Measurements from ENCODE around the gene NOP53.
"Not testable (repeated sequence)": the region's sequence is repeated elsewhere in the genome, so short reads cannot be mapped to it uniquely, and the experiment has no call there.

Gene NOP53

DNA sequence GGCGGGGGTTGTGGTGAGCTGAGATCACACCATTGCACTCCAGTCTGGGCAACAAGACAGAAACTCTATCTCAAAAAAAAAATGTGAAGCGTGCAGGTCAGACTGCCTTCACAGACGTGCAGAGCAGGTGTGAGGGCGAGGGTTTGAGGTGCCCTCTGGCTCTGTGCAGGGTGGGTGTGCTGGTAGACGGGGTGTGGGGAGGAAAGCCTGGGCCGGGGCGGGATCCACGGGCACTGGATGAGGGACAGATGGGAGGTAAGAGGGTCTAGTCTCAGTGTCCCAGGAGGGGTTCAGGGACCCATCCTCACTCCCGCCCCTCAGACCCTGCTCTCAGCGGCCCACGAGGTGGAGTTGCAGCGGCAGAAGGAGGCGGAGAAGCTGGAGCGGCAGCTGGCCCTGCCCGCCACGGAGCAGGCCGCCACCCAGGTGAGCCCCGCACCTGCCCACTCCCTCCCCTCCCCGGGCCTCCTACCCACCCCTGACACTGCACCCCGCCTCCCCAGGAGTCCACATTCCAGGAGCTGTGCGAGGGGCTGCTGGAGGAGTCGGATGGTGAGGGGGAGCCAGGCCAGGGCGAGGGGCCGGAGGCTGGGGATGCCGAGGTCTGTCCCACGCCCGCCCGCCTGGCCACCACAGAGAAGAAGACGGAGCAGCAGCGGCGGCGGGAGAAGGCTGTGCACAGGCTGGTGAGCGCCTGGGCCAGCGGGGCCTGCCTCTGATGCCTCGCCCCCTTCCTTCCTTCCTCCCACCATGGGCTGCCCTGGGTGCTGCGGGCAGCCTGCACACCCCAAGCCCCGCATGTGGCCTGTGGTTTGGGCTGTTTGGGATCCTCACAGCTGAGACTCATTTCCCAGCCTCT is 9.1 kb downstream of the NOP53 start:
- DNase-seq (ENCODE audit: low spot score): no peak

DNA sequence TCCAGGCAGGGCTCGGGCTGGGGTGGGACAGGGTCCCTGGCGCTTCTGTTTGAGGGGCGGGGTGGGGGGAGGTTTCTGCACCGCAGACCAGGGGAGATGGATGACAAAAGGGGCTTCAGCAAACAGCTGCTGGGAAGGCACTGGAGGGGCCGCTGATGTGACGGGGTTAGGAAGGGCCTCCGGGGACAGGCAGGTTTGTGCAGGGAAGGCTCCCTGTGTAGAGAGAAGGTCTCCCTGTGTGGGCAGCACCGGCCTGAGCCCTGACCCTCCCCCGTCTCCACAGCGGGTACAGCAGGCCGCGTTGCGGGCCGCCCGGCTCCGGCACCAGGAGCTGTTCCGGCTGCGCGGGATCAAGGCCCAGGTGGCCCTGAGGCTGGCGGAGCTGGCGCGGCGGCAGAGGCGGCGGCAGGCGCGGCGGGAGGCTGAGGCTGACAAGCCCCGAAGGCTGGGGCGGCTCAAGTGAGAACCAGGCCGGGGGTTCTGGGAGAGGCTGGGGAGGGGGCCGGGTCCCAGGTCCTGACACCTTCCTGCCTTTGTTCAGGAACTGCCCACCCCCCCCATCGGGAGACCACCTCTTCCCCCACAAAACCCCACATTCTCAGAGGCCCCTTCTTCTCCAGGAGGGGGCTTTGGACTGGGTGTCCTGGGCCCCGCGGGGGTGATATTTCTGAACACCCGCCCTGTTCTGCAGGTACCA is 9.9 kb downstream of the NOP53 start:
- no peak for DNase-seq (ENCODE audit: low spot score)

DNA sequence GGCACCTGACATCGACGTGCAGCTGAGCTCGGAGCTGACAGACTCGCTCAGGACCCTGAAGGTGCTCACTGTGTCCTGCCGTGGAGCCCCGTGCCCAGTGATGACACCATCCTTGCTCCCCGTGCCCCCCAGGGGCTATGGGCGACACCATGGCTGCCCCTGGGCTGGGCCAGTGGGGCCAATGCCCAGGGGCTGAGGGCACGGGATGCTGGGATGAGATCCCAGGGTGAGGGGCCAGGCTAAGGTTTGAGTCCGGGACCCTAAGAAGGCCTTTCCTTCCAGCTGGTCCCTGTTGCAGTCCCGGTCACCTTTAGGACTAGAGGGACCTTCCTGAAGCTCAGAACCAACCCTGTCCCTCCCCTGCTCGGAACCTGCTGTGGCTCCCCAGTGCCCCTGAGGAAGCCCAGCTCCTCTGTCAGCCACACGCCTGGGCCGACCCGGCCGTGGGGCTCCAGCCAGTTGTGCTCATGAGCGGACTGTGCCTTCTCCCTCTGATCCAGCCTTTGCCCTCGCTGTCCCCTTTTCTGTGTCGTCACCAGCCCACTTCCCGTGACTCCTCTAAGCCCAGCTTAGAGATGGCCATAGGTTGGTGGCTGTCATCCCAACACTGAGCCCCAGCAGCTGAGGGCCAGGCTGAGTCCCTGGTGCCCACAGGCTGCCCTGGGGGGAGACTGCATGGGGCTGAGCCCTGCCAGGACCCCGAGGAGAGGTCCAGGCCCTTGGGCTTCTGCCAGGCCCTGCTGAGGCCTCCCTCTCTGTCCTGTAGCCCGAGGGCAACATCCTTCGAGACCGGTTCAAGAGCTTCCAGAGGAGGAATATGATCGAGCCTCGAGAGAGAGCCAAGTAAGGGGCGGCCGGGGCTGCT is 10.6 kb downstream of the NOP53 start:
- DNase-seq (ENCODE audit: low spot score): no peak

DNA sequence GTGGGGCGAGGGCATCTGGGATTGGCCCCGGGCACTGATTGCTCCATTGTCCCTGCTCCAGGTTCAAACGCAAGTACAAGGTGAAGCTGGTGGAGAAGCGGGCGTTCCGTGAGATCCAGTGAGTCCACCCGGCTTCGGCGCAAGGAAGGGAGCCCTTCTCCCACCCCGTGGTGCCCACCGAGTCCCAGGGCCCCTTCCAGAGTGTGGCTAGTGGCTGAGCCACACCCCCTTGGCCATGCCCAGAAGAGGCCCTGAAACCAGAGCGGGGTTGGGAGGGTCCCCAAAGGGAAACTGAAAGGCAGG is 11.2 kb downstream of the NOP53 start:
- DNase-seq (ENCODE audit: low spot score): no peak

DNA sequence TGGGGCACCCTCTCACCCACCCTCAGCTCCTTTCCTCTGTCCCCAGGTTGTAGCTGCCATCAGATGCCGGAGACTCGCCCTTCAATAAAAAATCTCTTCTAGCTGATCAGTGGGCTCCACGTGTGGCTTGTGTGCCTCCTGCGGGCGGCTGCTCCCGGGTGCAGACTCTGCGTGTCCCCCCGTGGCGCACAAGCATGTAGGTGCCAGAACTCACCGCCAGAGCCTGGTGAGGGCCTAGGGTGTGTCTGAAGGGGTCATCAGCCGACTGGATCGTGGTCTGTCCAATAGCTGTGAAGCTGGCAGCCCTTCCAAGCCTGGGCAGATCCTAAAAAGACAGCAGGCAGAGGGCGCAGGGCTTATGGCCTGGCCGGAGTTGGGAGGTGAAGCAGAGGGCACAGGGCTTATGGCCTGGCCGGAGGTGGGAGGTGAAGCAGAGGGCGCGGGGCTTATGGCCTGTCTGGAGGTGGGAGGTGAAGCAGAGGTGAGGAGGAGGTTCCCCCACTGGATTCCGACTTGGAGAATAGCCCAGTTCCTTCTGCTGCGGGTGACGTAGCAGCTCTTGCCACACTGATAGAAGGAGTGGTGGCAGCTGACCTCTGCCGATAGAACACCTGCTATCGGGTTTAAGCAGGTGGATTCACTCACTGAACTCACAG is 11.7 kb downstream of the NOP53 start:
- no peak for DNase-seq (ENCODE audit: low spot score)

DNA sequence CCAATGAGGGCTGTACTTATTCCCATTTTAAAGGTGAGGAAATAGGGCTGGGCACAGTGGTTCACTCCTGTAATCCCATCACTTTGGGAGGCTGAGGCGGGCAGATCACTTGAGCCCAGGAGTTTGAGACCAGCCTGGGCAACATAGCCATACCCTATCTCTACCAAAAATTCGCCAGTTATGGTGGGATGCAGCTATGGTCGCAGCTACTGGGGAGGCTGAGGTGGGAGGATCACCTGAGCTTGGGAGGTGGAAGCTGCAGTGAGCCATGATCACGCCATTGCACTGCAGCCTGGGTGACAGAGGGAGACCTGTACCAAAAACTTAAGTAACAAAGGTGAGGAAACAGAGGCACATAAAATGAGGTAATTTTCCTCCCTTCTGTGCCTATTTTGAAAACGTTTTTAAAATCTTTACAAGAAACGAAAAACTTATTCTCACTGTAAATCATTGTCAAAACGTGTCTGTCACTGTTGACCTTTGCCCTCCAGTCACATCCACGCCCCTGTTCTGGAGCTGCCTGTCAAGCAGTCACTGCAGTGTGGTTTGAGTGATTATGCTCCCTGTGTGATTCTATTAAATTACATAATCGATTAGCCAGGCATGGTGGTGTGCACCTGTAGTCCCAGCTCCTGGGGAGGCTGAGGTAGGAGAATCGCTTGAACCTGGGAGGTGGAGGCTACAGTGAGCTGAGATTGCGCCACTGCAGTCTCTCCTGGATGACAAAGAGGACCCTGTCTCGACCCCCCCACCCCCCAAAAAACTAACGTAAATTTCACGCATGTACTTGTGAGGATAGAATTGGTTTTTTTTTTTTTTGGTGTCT is 12.5 kb downstream of the NOP53 start:
- no peak for DNase-seq (ENCODE audit: low spot score)

DNA sequence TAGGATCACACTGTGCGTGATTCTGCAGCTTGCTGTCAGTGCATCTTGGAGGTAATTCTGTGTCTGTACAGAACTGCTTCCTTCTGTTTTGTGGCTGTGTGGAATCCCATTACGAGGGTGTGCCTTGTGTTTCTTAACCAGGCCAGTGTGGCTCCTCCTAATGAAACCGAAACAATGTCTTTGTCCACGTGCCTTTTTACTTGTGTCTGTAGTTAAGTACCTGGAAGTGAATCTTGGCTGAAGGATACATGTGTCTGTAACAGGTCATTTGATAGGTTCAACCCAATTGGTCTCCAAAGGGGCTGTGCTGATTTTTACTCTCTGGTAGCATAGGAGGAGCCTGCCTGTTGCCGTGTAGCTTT is 13.1 kb downstream of the NOP53 start:
- no peak for DNase-seq (ENCODE audit: low spot score)

DNA sequence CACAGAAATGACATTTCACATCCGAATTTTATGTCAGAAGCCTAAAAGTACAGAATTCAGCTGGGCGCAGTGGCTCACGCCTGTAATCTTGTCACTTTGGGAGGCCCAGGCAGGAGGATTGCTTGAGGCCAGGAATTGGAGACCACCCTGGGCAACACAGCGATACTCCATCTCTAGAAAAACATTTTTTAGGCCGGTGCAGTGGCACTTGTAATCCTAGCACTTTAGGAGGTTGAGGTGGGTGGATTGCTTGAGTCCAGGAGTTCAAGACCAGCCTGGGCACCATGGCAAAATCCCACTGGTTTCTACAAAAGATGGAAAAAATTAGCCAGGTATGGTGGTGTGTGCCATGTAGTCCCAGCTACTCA is 15.3 kb downstream of the NOP53 start:
- no peak for DNase-seq (ENCODE audit: low spot score)

DNA sequence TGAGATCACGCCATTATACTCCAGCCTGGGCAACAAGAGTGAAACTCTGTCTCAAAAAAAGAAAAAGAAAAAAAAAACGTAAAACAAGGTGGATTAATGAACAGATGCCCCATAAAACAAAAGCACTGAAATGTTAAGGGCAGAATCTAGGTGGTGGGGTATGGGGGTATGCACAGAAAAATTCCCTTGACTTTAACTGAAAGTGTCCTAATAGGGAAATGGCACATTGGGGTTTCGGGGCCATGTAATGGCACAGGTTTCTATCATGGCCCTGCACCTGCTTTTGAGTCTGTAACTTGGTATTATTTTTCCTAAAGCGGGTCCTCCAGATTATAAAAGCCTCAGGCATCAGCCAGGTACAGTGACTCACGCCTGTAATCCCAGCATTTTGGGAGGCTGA is 16.2 kb downstream of the NOP53 start:
- no peak for DNase-seq (ENCODE audit: low spot score)

DNA sequence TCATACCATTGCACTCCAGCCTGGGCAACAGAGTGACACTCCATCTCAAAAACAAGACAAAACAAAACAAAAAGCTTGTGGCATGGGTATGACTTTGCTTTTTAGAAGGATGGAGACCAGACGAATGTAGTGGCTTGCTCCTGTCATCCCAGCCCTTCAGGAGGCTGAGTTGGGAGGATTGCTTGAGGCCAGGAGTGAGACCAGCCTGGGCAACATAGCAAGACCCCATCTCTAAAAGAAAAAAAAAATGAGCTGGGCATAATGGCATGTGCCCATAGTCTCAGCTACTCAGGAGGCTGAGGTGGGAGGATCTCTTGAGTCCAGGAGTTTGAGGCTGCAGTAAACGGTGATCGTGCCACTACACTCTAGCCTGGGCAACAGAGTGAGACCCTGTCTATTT is 16.8 kb downstream of the NOP53 start:
- DNase-seq (ENCODE audit: low spot score): no peak

DNA sequence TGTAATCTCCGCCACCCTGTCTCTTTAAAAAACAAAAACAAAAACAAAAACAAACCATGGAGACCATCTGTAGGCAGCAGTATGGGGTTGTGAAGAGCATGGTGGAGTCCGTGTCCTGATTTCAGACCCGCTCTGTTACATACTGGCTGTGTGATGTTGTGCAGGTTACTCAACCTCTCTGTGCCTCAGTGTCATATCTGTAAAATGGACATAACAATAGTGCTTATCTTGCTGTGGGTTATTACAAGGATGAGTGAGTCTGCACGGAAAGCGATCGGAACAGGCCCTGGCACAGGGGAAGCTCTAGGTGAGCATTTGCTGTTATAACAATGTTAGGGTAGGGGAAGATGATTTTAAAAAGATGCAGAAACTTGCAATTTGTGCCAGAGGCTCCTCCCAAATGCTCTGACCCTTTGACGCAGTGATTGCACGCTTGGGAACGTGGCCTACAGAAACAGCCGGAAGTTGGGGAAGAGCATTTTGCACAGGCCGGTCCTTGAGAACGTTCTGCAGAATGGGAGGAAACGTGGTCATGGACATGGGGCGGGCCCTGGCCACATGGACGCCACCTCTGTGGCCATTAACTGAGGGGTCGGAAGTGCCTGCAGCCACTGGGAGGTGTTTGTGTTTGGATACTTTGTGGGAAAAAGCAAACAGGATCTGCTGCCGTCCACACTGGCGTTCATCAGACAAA is 17.4 kb downstream of the NOP53 start:
- DNase-seq (ENCODE audit: low spot score): no peak

DNA sequence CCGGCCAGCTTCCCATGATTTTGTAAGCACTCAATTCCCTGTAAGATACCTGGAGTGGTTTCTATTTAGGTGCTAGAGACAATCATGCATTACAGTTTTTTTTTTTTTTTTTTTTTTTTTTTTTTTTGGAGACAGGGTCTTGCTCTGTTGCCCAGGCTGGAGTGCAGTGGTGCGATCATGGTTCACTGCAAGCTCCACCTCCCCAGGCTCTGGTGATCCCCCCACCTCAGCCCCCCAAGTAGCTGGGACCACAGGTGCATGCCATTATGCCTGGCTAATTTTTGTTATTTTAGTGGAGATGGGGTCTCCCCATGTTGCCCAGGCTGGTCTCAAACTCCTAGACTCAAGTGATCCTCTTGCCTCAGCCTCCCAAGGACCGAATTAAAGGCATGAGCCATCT is 19.4 kb downstream of the NOP53 start:
- DNase-seq (ENCODE audit: low spot score): not testable (repeated sequence)

DNA sequence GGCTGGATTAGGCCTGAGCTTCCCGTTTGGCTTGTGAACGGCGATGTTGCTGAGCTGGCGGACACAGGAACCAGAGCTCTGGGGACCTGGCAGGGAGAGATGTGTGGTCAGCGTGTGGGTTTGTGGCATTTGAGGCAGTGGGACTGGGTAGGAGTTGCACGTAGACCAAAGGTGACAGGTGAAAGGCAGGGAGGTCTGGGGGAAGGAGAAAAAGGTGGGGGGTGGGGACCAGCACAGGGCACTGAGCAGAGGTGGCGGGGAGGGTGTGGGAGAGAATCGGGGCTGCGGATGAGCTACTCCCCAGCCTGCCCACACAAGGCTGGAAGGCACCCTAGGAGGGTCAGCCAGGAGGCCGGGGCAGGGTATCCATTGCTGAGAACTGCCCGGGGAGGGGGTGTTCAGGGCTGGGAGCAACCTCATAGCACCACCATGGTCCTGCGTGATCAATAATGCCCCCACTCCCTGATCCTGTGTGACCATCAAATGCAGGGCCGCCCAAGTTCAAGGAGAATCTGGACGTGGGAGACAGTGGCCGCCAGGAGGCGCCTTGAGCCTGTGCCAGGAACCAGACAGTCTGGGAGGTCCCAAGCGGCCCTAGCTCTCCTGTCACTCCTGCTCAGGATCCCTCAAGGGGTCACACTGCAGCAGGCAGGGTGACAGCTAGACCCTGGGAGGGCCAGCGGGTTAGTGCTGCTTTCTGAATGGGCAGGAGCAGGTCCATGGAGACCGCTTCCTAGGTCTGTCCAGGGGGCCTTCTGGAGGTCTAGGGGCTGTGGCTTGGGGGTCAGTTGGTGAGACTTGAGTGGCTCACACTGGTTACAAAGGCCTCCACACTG is 20.4 kb downstream of the NOP53 start:
- peak; percentile 72 for DNase-seq (ENCODE audit: low spot score)

DNA sequence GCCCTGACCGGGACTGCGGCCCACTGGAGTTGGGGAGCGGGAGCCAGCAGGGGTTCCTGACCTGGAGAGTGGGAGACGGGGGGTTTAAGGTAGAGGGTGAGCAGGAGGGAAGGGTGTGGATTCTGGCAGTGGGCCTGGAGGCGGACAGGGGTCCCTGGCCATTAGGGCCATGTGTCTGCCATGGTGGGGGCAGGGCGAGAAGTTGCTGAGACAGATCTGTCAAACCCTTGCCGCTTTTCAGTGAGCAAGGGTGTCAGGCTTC is 20.9 kb downstream of the NOP53 start:
- DNase-seq (ENCODE audit: low spot score): no peak

DNA sequence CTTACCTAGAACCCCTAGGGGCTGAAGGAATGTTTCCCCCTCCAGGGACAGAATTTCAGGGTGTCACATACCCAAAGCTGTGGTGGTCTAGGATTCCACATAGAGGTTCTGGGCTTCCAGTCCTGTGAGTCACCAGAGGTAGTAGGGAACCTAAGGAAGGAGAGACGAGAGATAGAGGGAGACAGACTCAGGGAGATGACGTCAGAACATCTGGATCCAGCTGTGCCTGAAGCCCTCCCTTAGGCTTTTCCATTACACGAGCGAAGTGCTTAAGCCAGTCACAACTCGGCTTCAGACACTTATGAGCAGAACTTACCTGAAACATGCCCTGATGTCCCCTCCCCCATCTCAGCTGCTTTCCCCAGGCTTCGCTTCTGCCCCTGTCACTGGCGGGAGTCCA is 21.3 kb downstream of the NOP53 start:
- DNase-seq (ENCODE audit: low spot score): no peak

DNA sequence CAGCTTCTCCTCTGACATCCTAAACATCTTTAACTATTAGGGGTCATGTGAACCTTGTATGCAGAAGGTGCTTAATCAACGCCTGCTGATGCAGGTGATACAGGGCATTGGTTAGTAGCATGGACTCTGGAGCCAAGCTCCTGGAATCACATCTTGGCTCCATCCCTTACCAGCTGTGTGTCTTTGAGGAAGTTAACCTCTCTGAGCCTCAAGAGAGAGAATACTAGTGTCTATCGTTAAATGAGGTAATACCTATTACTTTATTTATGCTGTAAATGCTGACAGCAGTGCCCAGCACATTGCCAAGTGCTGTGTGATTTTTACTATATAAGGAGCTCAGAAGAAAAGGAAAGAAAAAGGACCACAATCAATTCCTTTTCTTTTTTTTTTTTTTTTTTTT is 22.0 kb downstream of the NOP53 start:
- no peak for DNase-seq (ENCODE audit: low spot score)

DNA sequence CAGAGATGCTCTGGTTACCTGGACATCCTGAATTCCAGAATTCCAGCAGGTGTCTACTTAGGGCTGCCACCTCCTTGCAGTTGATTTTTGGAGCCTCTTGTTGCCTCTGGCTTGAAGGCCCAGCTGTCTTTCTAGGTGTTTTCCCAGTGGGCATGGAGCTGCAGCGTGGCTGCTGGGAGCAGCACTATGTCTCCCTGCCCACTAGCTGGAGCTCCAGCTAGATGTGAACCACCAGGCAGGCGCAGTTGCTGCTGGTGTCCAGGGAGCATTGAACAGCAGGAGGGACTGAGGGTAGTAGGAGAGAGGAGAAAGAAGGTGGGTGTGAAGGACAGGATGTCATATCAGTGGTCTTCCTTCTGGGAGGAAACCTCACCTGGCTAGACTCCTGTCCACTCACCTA is 23.3 kb downstream of the NOP53 start:
- DNase-seq (ENCODE audit: low spot score): no peak

DNA sequence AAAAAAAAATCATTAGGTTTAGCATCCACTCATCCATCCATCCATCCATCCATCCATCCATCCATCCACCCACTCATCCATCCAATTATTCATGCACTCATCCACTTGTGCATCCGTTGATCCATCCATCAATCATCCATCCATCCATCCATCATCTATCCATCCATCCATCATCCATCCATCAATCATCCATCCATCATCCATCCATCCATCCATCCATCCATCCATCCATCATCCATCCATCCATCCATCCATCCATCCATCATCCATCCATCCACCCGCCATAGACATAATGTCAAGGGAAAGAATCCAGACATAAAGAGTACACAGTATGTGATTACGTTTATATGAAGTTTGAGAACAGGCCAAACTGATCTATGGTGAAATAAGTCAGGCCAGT is 24.2 kb downstream of the NOP53 start:
- no peak for DNase-seq (ENCODE audit: low spot score)

DNA sequence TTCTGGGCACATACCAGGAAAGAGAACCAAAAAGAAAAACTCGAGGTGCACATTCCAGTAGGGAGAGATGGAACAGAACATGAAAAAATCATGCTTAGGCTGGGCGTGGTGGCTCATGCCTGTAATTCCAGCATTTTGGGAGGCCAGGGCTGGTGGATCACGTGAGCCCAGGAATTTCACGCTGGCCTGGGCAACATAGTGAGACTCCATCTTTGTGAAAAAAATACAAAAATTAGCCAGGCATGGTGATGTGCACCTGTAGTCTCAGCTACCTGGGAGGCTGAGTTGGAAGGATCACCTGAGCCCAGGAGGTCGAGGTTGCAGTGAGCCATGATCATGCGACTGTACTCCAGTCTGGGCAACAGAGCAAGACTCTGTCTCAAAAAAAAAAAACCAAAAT is 25.9 kb downstream of the NOP53 start:
- DNase-seq (ENCODE audit: low spot score): not testable (repeated sequence)

DNA sequence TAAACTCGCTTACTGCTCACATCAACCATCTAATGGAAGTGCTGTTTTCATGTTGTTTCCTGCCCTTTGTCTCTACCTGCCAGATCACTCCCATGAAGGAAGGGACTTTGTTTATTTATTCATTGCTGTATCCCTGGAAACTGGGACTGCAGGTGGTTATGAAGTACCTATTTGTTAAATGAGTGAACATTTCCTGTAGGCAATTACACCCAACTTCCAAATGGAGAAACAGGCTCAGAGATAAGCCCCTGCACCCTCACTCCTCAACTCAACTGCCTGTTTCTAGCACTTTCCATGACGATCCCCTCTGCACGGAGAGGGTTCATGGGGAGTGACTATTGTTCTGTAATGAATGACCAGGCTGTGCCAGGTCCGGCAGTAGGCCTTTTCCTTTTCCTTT is 31.2 kb downstream of the NOP53 start:
- no peak for DNase-seq (ENCODE audit: low spot score)

All from iPS-NIHi11 (cell line).